Gastroesophageal sphincter (tissue), 3 donors: ENCODE data around the gene SETD1A.

ENCODE experiments used
- POLR2A ChIP-seq, 2 donors: fragments of 450-650 bp; IDR thresholded peaks; one replicate each; pipeline ENCODE4 v1.6.1; 2017; ENCODE audit warnings: antibody characterized with exemption in 2 of 2, mild to moderate bottlenecking in 2 of 2, moderate library complexity in 1 of 2
- POLR2AphosphoS5 ChIP-seq: sonication (generic); formaldehyde crosslinking; IDR thresholded peaks from one replicate; pipeline ENCODE4 v1.6.1; 2017; ENCODE audit warnings: antibody characterized with exemption
- TF ChIP-seq, protein P1 (sequence below), 4 experiments: fragments of 200-600 bp in 2 of 4; fragments of 450-650 bp in 2 of 4; sonication (generic) in 1 of 4; IDR thresholded peaks; one replicate each; pipeline ENCODE4 v1.5.1; 2017 to 2019; ENCODE audit warnings: antibody characterized with exemption in 4 of 4, mild to moderate bottlenecking in 2 of 4, moderate library complexity in 2 of 4

DNA sequence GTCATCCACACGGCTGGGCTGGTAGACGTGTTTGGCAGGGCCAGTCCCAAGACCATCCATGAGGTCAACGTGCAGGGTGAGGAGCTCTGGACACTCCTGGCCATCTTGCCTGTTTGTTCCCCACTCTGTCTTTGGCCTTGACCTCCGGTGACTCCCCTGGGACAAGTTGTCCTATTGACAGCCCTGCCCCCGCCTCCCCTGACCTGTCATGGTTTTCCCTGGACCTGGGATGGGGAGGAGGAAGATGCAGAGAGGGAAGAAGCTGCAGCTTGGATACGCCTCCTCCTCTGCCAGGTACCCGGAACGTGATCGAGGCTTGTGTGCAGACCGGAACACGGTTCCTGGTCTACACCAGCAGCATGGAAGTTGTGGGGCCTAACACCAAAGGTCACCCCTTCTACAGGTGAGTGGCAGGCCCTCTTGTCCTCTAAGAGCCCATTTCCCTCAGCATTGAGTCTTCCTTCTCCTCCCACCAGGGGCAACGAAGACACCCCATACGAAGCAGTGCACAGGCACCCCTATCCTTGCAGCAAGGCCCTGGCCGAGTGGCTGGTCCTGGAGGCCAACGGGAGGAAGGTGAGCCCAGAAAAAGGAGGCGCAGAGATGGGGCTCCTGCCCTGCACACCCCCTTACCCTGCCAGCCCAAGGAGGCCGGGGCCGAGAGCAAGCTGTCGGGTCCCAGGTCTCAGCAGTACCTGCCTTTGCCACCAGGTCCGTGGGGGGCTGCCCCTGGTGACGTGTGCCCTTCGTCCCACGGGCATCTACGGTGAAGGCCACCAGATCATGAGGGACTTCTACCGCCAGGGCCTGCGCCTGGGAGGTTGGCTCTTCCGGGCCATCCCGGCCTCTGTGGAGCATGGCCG, 28.8 kb downstream of the SETD1A start:
- TF ChIP-seq POLR2A (IDR thresholded peaks at IDR 0.05): no peak
- TF ChIP-seq, protein P1, sequence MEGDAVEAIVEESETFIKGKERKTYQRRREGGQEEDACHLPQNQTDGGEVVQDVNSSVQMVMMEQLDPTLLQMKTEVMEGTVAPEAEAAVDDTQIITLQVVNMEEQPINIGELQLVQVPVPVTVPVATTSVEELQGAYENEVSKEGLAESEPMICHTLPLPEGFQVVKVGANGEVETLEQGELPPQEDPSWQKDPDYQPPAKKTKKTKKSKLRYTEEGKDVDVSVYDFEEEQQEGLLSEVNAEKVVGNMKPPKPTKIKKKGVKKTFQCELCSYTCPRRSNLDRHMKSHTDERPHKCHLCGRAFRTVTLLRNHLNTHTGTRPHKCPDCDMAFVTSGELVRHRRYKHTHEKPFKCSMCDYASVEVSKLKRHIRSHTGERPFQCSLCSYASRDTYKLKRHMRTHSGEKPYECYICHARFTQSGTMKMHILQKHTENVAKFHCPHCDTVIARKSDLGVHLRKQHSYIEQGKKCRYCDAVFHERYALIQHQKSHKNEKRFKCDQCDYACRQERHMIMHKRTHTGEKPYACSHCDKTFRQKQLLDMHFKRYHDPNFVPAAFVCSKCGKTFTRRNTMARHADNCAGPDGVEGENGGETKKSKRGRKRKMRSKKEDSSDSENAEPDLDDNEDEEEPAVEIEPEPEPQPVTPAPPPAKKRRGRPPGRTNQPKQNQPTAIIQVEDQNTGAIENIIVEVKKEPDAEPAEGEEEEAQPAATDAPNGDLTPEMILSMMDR (IDR thresholded peaks at IDR 0.05): no peak
- no peak for TF ChIP-seq POLR2AphosphoS5
